K562 (cell line): ENCODE measurements around the gene DNAH10. TPM values are rescaled to one million over a fixed set of nuclear protein-coding genes. Genes with fewer than 3 reads are reported as not detected.

ENCODE experiments used
- ATAC-seq: fragments of 200-7000 bp; cut with Tn5 transposase; 3 replicates; pipeline ENCODE4 v1.9.1; 2020; ENCODE audit warnings: moderate library complexity
- BruUV-seq: library from RNA; stranded (reverse); fragments of 400-500 nt; replicated peaks from 2 replicates; lab custom pipeline; 2021; lab: Mats Ljungman, UMichigan
- CTCF ChIA-PET: fragments of 300-600 bp; formaldehyde crosslinking; extraction: SDS; loops from one replicate; lab custom pipeline; 2021; ENCODE audit warnings: low intra/inter-chr PET ratio; lab: Yijun Ruan, JAX
- POLR2A ChIA-PET: fragments of 300-600, 350-650 bp; sonication (Branson Sonifier 250); formaldehyde crosslinking; extraction: SDS; loops from one replicate; lab custom pipeline; 2021; ENCODE audit warnings: antibody characterized with exemption, inconsistent platforms; lab: Yijun Ruan, JAX
- DNase-seq, 4 experiments: peaks; one replicate each; pipeline versions ENCODE4 v3.0.0 to v3.0.0-alpha.2; 2011 to 2018; ENCODE audit warnings: low spot score in 3 of 4, mixed read lengths in 3 of 4; ENCODE audit errors: extremely low read depth in 1 of 4
- FAIRE-seq: peaks from 2 replicates; lab custom pipeline; 2011; peaks lifted over from hg19 to GRCh38; lab: Jason Lieb, UNC
- H2AFZ ChIP-seq: 2 replicates; pipeline ENCODE4 v1.6.0; 2011; ENCODE audit warnings: low read depth, low read length, control low read depth, inconsistent platforms
- H3K27ac ChIP-seq: fragments of 200-600 bp; 3 replicates; pipeline ENCODE4 v1.8.0; 2011; ENCODE audit warnings: low read depth, mild to moderate bottlenecking, control low read depth, inconsistent platforms, low read length, moderate library complexity, mixed read lengths; ENCODE audit errors: extremely low read depth
- H3K27me3 ChIP-seq, 2 experiments: fragments of 300-600 bp in 1 of 2; 2 replicates in 1 of 2; 3 replicates in 1 of 2; pipeline versions ENCODE4 v1.6.0 to v1.8.0; 2011; ENCODE audit warnings: inconsistent platforms in 2 of 2, low read length in 2 of 2, mild to moderate bottlenecking in 1 of 2, mixed read lengths in 1 of 2, moderate library complexity in 1 of 2; ENCODE audit not compliant: control insufficient read depth in 2 of 2, insufficient read depth in 2 of 2
- H3K36me3 ChIP-seq: fragments of 300-600 bp; 3 replicates; pipeline ENCODE4 v1.8.0; 2011; ENCODE audit warnings: mild to moderate bottlenecking, low read length, inconsistent platforms; ENCODE audit not compliant: control insufficient read depth, insufficient read depth
- H3K4me1 ChIP-seq, 2 experiments: fragments of 200-600 bp in 1 of 2; replicated peaks in 1 of 2; 2 replicates in 1 of 2; 3 replicates in 1 of 2; pipeline versions ENCODE4 v1.5.1 to v1.8.0; 2011; ENCODE audit warnings: inconsistent platforms in 2 of 2, low read length in 2 of 2, mild to moderate bottlenecking in 1 of 2, mixed read lengths in 1 of 2, moderate library complexity in 1 of 2; ENCODE audit not compliant: control insufficient read depth in 2 of 2, insufficient read depth in 2 of 2
- H3K4me2 ChIP-seq: 2 replicates; pipeline ENCODE4 v1.6.1; 2011; ENCODE audit warnings: low read length, control low read depth, inconsistent platforms, mixed read lengths; ENCODE audit not compliant: insufficient read depth
- H3K4me3 ChIP-seq: fragments of 200-600 bp; sonication (generic), shearing (Covaris generic); 2 replicates; pipeline ENCODE4 v1.5.1; 2016; ENCODE audit warnings: control low read depth, inconsistent platforms
- H3K79me2 ChIP-seq: fragments of 200-600 bp; 3 replicates; pipeline ENCODE4 v1.8.0; 2011; ENCODE audit warnings: low read length, inconsistent platforms; ENCODE audit not compliant: control insufficient read depth, insufficient read depth
- H3K9ac ChIP-seq, 2 experiments: 2 replicates each; pipeline versions ENCODE4 v1.6.0 to v1.6.1; 2011; ENCODE audit warnings: low read depth in 2 of 2, low read length in 2 of 2, control low read depth in 1 of 2, inconsistent platforms in 1 of 2, mild to moderate bottlenecking in 1 of 2, mixed read lengths in 1 of 2; ENCODE audit not compliant: insufficient read depth in 1 of 2
- H3K9me1 ChIP-seq: one replicate; pipeline ENCODE4 v1.6.0; 2011; ENCODE audit warnings: inconsistent platforms, mild to moderate bottlenecking, low read length, moderate library complexity; ENCODE audit not compliant: control insufficient read depth, insufficient read depth
- H3K9me3 ChIP-seq: replicated peaks from 2 replicates; pipeline ENCODE4 v1.5.1; 2011; ENCODE audit warnings: low read depth, low read length, inconsistent platforms; ENCODE audit not compliant: control insufficient read depth, insufficient read depth
- H4K20me1 ChIP-seq: replicated peaks from 2 replicates; pipeline ENCODE4 v1.6.1; 2011; ENCODE audit warnings: low read length, inconsistent platforms, mixed read lengths; ENCODE audit not compliant: control insufficient read depth, insufficient read depth
- ARID3A ChIP-seq: IDR thresholded peaks from 2 replicates; pipeline ENCODE4 v1.6.1; 2012; ENCODE audit warnings: low read depth, low read length, improper control_type of control experiment, borderline replicate concordance
- DEAF1 ChIP-seq: fragments of 450-650 bp; formaldehyde crosslinking; IDR thresholded peaks from 2 replicates; pipeline ENCODE4 v1.4.0; 2020; ENCODE audit warnings: mild to moderate bottlenecking, moderate library complexity
- E2F1 ChIP-seq: sonication (generic); formaldehyde crosslinking; IDR thresholded peaks from 2 replicates; pipeline ENCODE4 v1.8.1; 2023; ENCODE audit warnings: mild to moderate bottlenecking, missing genetic modification reagents, moderate library complexity
- KDM4B ChIP-seq, 2 experiments: fragments of 450-650 bp in 1 of 2; sonication (generic) in 1 of 2; IDR thresholded peaks; 2 replicates each; pipeline ENCODE4 v1.6.1; 2016 to 2017; ENCODE audit warnings: borderline replicate concordance in 2 of 2, antibody characterized with exemption in 1 of 2, low read depth in 1 of 2, mild to moderate bottlenecking in 1 of 2
- NCOA6 ChIP-seq: fragments of 450-650 bp; IDR thresholded peaks from 2 replicates; pipeline ENCODE4 v1.6.1; 2017; ENCODE audit warnings: mild to moderate bottlenecking
- PATZ1 ChIP-seq: fragments of 250-450 bp; sonication (Bioruptor Pico); IDR thresholded peaks from 2 replicates; pipeline ENCODE4 v1.5.0; 2020; ENCODE audit warnings: mild to moderate bottlenecking, borderline replicate concordance
- PCBP1 ChIP-seq: fragments of 200-400 bp; formaldehyde crosslinking; IDR thresholded peaks from 2 replicates; pipeline ENCODE4 v1.6.1; 2018; ENCODE audit warnings: mild to moderate bottlenecking, low read depth, low read length; ENCODE audit not compliant: poor library complexity, severe bottlenecking
- PHTF2 ChIP-seq: fragments of 250-450 bp; sonication (Bioruptor Pico); IDR thresholded peaks from 2 replicates; pipeline ENCODE4 v1.5.0; 2021; ENCODE audit warnings: mild to moderate bottlenecking
- PRPF4 ChIP-seq: fragments of 200-400 bp; formaldehyde crosslinking; IDR thresholded peaks from one replicate; pipeline ENCODE4 v1.6.1; 2017; ENCODE audit warnings: low read length, low read depth, mild to moderate bottlenecking; ENCODE audit not compliant: insufficient read depth, poor library complexity, severe bottlenecking
- RBM15 ChIP-seq: fragments of 200-400 bp; formaldehyde crosslinking; IDR thresholded peaks from 2 replicates; pipeline ENCODE4 v1.6.1; 2018; ENCODE audit warnings: mild to moderate bottlenecking, low read length, moderate library complexity; ENCODE audit not compliant: insufficient read depth
- SIN3B ChIP-seq: fragments of 450-650 bp; IDR thresholded peaks from 2 replicates; pipeline ENCODE4 v1.6.1; 2017; ENCODE audit warnings: low read depth, mild to moderate bottlenecking, moderate library complexity
- SREBF1 ChIP-seq: fragments of 150-350 bp; IDR thresholded peaks from 2 replicates; pipeline ENCODE4 v1.6.1; 2014; ENCODE audit warnings: antibody characterized with exemption, low read depth, low read length, borderline replicate concordance
- ZNF277 ChIP-seq: fragments of 250-450 bp; sonication (Bioruptor Pico); IDR thresholded peaks from 2 replicates; pipeline ENCODE4 v1.8.0; 2022; ENCODE audit warnings: inconsistent platforms, mild to moderate bottlenecking, moderate library complexity, borderline replicate concordance
- ZNF830 ChIP-seq: fragments of 250-450 bp; sonication (Bioruptor Pico); IDR thresholded peaks from 2 replicates; pipeline ENCODE4 v1.5.0; 2021; ENCODE audit warnings: mild to moderate bottlenecking
- WGBS: fragments of 100-300 bp; shearing (Covaris generic); methylation state at CpG from one replicate; pipeline ENCODE4 v1.1.6; 2016; ENCODE audit warnings: low coverage, mixed read lengths; ENCODE audit not compliant: insufficient coverage; ENCODE audit errors: missing lambda C conversion rate; 5-methylcytosine and 5-hydroxymethylcytosine counted together
- in situ Hi-C: fragments of 300-500 bp; cut with MboI; formaldehyde crosslinking; loops from 4 replicates; pipeline ENCODE4 v1.15.0; 2018; ENCODE audit warnings: inconsistent platforms, mixed read lengths
- intact Hi-C: fragments of 100-400 bp; cut with micrococcal nuclease; formaldehyde crosslinking; loops from 2 replicates; pipeline ENCODE4 v1.14.2; 2022
- polyA plus RNA-seq, 8 experiments: library from polyadenylated mRNA; depleted of rRNA in 4 of 8; stranded (reverse) in 5 of 8; unstranded in 3 of 8; fragments of >200 nt; fragmentation: Nextera tagmentation in 2 of 8; fragmentation: Illumina TruSeq in 1 of 8; extraction: Ambion mirVana in 2 of 8; extraction: Trizol in 1 of 8; gene quantifications; 2 replicates each; pipeline versions ENCODE4 v1.2.1 to v1.2.3, GENCODE V29; 2011 to 2014; ENCODE audit warnings: inconsistent platforms in 1 of 8, missing spikeins in 1 of 8
- total RNA-seq, 7 experiments: library from RNA; depleted of rRNA in 6 of 7; stranded (reverse); fragments of >200 nt in 6 of 7; fragmentation: Illumina TruSeq in 2 of 7; extraction: Trizol in 2 of 7; gene quantifications; 2 replicates each; pipeline versions ENCODE4 v1.2.1 to v1.2.3, GENCODE V29; 2011 to 2021; ENCODE audit warnings: low replicate concordance in 1 of 7

DNAH10 gene
- total and polyA plus RNA-seq, 9 of the 15 experiments (the other 6 are each of a cell fraction or from before 2014, with no cell fraction given), result 0.01 to 0.06 (median 0.04) TPM; not detected in 1

- Histone ChIP-seq H3K4me3 (no peak overlapping the region), H3K9me3 (peaks cover 6% of the 10 kb centered on the region; the same call in 1 of the 2 replicates), H3K4me1 (no peaks in the 10 kb centered on the region), H3K4me2 (no peak overlapping the region), H3K27ac (no peak overlapping the region), H3K27me3 (peaks cover 13 to 43% of the 10 kb centered on the region in 2 experiments; a peak in 3 of 5 replicates), H3K9me1 (no peaks in the 10 kb centered on the region), H3K79me2 (no peaks in the 10 kb centered on the region), H2AFZ (no peak overlapping the region), H3K36me3 (no peaks in the 10 kb centered on the region), H4K20me1 (no peaks in the 10 kb centered on the region), H3K9ac (no peak overlapping the region)
- CTCF ChIA-PET, result no interaction called here
- FAIRE-seq (no peak), DNase-seq (no peak), ATAC-seq (no peak)
- in situ Hi-C loops (no loop called here), intact Hi-C loops (no loop called here)
- POLR2A ChIA-PET, result interaction anchor here (1.1 kb wide), 1 partner anchor 22 kb away, joined by 3 read pairs; no protein-coding TSS in a partner anchor
- BruUV-seq, result no TSS peak
- WGBS, result 0% methylated on average over 6 of the region's 6 CpGs
- TF ChIP-seq PCBP1 (no peak), PRPF4 (no peak), DEAF1 (CRISPR knock-in tag) (no peak), RBM15 (no peak), PATZ1 (CRISPR knock-in tag) (no peak), SIN3B (no peak), NCOA6 (no peak), ZNF830 (no peak), ZNF277 (CRISPR knock-in tag) (no peak), KDM4B (IDR thresholded peaks at IDR 0.05; ENCODE audit: borderline replicate concordance in 2 of 2, low read depth in 1 of 2) (no peak), PHTF2 (no peak), E2F1 (CRISPR knock-in tag) (no peak), SREBF1 (no peak), ARID3A (no peak)
Measured at GRCh38 chr12:123822804-123823203, 60.7 kb downstream of the DNAH10 start.
